GM18507 (cell line): ENCODE measurements around the gene AMZ1.

Source experiments
- DNase-seq: peaks from one replicate; pipeline ENCODE4 v3.0.0; 2011; ENCODE audit warnings: low read depth; ENCODE audit not compliant: insufficient read length; ENCODE audit errors: extremely low spot score
- FAIRE-seq: peaks from 2 replicates; lab custom pipeline; 2011; peaks lifted over from hg19 to GRCh38; lab: Jason Lieb, UNC

The AMZ1 gene

DNA sequence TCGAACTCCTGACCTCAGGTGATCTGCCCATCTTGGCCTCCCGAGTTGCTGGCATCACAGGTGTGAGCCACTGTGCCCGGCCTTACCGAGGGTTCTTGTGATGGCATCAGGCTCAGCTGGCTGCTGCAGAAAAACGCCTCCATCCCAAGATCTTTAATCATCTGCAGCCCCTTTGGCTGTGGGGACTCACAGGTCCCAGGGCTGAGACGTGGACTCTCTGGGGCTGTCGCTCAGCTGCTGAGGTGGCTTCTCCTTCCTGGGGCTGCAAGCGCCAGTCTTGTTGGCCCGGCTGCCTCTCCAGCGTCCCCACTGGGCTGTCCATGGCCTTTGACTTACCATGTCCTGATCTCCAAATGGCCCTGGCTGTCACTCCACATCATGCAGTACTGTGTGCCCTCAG, 20.0 kb downstream of the AMZ1 start:
- FAIRE-seq (no peak), DNase-seq (no peak)

DNA sequence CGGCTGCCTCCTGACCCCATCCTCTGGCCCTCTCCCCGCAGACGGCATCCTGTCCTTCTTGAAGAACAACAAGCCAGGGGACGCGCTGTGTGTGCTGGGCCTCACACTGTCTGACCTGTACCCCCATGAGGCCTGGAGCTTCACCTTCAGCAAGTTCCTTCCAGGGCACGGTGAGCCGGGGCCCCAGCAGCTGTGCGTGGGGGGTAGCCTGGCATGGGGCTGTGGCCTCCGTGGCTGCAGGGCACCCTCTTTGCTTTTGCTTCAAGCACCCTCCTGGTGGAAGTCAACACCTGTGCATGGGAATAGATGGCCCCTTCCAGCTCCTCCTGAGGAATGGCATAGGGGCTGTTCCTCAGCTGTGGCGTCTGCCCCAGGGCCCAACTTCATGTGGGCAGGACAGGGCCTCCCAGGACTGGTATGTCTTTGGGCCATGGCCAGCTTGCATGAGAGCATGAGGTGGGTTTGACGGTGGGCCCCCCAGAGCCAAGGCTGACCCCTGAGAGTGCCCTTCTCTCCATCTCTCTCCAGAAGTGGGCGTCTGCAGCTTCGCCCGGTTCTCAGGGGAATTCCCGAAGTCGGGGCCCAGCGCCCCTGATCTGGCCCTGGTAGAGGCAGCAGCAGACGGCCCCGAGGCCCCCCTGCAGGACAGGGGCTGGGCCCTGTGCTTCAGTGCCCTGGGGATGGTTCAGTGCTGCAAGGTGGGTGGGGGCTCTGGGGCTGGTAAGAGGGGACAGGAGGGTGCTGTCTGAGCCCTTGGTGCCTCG, 20.7 kb downstream of the AMZ1 start:
- DNase-seq (no peak), FAIRE-seq (no peak)

DNA sequence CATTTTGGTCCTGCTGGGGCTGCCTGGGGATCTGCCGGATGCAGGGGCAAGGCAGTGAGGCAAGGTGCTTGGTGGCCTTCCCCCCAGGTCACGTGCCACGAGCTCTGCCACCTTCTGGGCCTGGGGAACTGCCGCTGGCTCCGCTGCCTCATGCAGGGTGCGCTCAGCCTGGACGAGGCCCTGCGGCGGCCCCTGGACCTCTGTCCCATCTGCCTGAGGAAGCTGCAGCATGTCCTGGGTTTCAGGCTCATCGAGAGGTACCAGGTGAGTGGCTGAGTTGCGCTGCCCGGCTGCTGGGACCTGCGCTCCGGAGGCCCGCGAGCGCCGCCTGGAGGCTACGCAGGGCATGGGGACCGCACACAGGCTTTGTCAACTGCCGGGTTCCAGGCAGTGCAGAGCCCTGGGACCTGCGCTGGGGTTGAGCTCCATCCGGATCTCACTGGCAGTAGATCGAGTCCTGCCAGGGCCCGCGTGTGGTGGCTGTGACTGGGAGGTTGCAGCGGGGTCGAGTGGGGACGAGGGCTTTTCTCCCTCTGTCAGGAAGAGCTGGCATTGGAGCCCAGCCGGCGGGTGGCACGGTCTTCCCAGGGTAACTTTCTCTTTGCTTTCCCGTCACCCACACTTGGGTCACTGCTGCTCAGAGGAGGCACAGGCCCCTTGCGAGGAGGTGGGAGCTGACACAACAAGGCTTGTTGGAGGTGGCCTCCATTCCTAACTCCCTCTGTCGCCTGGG, 21.7 kb downstream of the AMZ1 start:
- peak; percentile 90 for FAIRE-seq

DNA sequence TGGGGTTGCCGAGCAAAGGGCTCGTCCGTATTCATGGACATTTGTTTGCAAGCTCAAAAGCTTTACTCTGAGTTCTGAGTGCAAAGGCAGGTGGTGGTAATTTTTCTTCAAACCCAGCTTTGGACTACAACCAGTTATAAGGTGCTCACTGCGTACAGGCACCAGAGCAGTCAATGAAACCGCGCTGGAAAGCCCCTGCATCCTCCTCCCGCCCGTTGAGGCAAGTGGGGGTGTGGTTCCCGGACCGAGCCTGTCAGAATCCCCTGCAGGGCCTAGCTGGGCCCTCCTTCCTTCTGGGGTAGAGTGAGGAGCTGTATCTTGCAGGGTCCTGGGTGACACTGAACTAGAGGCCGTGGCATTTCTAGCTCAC, 22.3 kb downstream of the AMZ1 start:
- DNase-seq, result no peak
- peak; percentile 91 for FAIRE-seq

More for the DNA sequence above, 21.7 kb downstream of the AMZ1 start:
- peak; percentile 85 for DNase-seq

DNA sequence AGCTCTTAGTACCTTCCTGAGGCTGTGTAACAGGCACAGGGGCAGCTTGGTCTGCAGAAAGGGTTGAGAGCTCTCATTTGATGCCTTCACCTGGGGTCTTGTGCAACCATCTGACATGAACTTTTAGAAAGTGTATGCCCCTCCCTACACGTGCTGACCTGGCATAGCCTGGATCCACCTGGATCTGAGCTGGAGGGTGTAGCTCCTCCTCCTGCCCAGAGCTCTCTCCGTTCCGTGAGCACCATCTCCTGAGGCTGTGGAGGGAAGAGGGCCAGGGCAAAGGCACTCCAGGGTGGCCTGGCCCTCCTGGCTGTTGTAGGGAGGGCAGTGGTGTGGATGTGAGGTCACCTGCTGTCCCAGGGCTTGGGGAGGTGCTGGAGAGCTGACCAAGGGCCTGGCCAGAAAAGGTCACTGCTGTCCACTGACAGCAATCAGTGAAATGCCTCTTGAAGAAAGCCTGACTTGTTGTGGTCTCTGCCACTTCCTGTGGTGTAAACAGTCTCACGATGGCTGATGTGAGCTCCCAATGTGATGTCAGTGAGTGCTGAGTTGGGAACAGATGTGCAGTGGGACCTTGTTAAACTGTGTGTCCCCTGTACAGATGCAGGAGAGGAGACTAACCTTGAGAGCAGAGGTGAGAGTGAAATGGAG, 23.0 kb downstream of the AMZ1 start:
- DNase-seq (no peak), FAIRE-seq (peak; percentile 94)

DNA sequence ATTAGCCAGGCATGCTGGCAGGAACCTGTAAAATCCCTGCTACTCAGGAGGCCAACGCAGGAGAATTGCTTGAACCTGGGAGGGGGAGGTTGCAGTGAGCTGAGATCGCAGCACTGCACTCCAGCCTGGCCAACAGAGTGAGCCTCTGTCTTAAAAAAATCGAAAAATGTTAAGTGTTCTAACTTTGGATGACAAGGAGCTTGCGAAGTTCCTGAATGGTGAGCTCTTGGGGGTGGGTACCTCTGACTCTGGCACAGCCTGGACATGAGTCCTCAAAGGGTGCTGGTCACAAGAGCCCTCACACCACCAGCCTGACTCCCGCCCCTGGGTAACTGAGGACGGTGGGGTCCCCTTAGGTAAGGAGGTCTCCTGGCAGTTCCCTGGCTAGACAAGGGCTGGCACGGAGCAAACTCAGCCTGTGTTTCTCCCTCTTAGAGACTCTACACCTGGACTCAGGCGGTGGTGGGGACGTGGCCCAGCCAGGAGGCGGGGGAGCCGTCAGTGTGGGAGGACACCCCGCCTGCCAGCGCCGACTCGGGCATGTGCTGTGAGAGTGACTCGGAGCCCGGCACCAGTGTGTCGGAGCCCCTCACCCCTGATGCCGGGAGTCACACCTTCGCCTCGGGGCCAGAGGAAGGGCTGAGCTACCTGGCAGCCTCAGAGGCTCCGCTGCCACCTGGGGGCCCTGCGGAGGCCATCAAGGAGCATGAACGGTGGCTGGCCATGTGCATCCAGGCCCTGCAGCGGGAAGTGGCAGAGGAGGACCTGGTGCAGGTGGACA, 24.1 kb downstream of the AMZ1 start:
- FAIRE-seq (no peak), DNase-seq (no peak)

DNA sequence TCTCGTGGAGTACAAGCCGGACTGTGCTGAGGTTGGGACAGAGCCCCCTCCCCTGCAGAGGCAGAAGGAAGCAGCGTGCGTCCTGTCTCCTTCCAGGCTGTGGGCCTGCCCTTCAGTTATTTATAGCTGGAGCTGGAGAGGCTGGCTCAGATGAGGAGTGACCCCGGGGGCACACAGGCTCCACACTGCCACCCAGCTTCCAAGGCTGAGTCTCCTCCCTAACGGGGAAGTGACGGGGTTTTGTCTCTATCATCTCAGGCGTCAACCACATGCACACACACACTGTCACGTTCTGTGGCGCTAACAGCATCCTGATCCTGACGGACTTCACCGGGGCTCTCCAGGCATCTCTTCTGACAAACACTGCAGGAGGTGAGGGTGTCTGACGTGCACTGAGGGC, 25.4 kb downstream of the AMZ1 start:
- no peak for FAIRE-seq
- DNase-seq, result no peak

DNA sequence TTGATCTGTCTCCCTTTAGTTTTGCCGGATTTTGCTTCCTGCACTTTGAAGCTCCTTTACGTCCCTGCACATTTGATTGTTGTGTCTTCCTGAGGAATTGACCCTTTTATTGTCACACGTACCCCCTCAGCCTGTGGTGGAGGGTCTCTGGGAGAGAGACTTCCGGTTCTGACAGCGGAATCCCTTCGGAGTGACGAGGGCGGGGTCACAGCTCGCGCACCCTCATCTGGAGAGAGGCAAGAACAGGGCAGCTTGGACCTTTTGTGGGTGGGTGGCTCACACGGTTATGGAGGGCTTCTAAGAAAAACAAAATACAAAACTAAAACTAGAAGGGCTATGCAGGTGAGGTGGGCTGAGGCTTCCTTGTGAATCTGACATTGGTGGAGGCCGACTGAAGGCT, 26.0 kb downstream of the AMZ1 start:
- no peak for FAIRE-seq
- no peak for DNase-seq

DNA sequence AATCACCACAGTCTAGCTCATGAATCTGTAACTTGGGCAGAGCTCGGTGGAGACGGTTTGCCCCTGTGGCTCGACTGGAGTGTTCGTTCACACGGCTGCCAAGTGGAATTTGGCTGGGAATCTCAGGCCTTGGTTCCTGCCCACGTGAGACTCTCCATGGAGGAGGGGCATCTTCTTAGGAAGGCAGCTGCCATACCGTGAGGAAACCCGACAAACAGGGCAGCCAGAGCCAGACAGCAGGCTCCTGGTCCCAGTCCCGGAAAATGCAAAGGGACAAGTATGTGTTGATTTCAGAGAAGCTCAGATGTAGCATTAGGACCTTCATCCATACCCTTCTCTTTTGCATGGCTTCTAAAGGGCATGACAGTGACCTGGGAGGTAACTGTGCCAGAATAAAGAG, 26.6 kb downstream of the AMZ1 start:
- DNase-seq, result no peak
- no peak for FAIRE-seq

DNA sequence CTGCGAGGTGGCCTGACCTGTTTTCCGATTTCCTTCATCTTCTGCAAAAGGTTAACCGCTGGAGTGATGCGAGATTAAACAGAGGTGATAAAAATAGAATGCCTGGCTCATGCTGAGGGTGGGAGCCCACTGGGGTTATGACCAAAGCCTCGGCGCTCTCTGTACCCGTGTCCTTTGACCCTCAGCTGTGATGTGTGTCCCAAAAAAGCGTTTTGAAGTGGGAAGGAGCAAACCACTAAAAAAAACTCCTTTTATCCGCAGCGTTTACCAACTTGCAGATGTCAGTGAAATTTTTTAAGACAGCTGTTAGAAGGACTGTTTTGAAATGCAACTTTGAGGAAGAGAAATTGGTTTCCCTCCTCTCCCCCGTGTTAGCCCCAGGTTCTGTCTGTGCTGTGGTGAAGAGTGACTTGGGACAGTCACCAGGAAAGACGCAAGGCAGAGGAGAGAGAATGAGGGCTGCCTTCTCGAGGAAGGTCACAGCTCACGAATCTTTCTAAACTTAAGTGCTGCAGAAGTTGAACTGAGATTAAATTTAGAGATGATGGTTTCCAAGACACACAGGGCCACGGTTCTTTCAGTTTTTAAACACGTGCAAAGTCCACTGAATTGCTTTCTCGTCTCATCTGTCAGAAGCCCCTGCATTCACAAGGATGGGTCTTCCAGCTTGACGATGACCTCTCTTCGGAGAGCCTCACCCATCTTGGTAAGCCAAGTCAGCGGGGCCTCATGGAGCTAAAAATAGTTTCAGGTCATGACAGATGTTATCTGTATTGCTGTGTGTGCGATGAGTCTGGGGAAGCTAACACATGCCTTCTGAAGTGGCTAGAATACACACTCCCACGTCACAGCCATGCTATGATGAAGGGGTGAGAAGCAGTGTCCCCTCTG, 27.6 kb downstream of the AMZ1 start:
- no peak for FAIRE-seq
- DNase-seq, result no peak

DNA sequence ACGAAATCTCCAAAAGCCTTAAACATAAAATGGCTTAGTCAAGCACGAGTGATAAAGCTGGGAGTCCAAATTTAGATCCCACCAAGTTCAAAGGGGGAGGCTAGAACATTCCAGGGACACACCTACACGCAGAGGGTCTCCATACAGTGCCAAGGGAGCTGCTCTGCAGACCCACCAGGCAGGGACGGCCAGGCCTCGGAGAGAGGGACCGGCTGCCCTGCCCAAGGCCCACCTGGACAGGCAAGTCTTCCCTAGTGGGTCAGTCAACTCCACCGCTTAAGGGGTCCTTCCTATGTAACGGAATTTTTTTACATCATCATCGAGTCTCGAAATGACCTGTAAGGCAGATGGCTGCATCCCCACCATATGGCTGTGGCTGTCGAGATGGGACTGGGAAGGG, 28.5 kb downstream of the AMZ1 start:
- DNase-seq (no peak), FAIRE-seq (no peak)

DNA sequence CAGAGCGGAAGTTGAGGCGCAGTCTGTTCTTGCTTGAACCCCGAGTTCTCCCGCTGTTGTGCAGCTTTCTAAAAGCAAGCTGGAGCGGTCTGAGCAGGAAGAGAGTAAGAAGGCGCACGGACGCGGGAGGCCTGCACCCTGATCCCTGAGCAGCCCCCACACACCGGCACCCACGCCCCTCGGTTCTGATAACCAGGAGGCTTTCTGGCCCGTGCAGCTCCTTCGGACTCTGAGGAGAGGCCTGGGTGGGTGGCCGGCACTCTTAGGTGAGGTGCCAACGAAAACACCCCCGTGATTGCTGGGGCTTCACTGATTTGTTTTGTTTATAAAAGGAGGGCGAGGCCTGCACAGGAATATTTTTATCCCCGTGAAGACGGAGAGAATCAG, 28.9 kb downstream of the AMZ1 start:
- FAIRE-seq, result no peak
- no peak for DNase-seq

DNA sequence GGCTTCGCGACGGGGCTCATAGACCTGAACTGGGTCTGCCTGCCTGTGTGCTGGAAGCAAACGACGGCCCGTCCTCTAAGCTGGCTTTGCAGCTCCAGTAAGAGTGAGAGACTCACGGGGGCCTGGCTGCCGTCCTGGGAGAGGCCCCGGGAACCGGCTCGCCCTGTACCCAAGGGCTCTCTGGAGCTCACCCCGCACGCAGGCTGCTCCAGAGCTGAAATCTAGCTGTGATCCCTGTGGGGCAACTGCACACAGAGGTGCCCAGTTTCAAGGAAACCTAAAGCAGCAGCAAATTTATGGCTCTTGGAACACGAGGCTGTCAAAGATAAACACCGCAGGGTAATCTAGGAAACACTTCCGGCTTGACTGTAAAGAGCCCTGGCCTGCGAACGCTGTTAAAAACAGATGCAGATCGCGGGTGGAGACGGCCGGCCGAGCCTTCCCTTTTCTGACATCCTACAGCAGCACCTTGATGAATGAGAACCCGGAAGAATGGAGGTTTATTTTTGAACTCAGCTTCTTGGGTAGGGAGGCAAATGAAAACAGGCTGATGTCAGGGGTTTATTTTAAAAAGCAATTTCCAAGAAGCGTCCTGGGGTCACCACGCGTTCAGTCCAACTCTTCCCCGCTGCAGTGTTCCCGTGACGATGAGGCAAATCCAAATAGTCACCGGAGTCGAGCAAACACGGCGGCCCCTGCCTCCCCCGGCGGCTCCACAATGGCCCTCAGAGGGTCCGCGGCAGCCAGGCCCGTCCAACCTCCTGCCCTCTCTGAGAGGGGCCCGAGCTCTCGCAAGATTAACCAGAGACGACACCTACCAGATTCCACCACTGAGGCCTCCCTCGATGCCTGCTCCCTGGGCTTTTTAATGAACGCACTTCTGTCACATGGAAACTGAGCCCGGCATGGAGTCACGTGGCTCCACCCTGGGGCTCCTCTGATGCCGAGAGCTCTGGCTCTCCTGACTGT, 29.6 kb downstream of the AMZ1 start:
- no peak for DNase-seq
- FAIRE-seq, result no peak

DNA sequence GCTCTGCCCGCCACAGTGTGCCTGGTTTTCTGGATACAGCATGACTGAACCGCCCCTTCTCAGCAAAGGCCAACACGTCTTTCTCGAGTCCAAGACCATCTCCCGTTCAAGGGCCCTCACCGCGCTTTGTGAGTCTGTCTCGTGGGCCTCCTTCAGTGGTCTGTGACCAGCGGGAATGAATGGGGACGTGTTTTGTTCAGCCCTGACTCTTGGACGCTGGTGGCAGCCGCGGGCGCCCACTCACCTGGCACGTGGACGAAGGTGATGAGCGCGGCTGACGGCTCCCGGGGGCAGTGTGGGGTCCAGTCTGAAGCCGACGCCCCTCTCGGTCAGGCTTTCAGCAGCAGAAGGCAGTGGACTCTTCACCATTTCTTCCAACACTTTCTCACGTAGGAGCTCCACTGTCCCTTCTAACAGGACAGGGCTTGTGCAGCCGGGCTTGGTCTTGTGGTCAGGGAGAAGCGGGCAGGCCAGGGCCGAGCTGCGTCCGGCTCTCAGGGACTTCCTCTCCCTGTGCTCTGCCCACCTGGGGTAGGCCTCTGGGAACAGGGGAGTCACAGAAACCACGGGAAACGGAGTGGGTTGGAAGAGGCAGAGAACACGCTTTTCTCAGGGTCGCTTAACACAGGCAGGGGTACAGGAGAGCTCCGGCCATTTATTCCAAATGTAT, 30.4 kb downstream of the AMZ1 start:
- DNase-seq (no peak), FAIRE-seq (no peak)

DNA sequence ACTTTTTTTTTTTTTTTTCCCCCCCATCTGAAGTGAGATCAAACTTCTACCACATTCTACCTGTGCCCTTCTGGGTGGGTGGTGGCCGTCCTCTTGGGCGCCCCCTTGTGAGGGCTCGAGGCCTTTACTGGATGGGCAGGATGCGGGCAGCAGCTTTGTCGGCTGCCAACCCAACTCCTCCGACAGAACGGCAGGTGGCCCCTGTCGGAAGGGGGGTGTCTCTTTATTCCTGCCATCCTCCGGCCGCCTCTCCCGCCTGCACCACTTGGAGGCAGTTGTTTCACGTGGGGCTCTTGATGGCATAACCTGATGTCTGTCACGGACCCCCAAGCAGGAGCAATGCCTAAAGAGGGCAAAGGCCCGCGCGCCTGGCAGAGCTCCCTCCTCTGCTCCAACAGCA, 31.0 kb downstream of the AMZ1 start:
- FAIRE-seq, result no peak
- no peak for DNase-seq

DNA sequence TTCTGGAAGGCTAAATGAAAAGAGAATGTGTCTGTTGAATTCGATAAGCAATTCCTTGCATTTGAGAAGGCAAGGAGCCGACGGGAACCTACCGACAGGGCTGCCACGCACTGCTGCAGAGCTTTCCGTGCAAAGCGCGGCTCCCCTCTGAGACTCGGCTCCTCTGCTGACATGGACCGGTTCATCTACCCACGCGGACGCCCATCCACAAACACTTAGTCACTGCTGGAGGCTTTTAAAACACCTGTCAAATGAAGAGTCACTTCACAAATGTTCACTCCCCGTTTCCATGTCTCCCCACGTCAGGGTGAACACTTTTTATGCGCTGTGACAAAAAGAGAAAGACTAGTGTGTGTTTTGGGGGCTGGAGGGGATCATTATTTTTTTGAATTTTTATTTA, 32.0 kb downstream of the AMZ1 start:
- DNase-seq (no peak), FAIRE-seq (no peak)

DNA sequence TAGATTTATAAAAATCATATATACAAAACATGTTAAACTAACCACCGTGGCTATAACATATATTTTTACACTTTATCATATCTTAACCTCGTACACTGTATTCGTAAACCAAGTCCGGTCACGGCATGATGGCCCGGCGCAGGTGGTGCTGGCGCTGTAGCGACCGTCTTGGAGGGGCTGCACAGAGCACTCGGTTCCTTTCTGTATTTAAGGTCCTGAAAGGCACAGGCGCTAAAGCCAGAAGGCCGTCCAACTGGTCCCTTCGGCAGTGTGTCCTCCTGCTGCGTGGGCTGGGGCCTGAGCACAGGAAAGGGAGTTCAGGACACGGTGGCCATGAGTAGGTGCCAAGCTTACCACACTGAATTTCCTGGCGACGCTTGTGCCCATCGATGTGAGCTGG, 33.8 kb downstream of the AMZ1 start:
- FAIRE-seq, result no peak
- no peak for DNase-seq

DNA sequence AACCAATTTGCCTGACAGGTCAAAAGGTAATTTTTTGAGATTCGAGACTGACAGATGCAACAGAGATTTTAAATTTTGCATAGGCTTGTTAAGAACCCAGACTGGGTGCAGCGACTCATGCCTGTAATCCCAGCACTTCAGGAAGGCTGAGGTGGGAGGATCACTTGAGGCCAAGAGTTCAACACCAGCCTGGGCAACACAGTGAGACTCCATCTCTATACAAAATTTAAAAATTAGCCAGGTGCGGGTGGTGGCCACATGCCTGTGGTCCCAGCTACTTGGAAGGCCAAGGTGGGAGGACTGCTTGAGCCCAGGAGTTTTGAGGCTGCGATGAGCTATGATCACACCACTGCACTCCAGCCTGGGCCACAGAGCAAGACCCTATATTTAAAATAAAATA, 34.6 kb downstream of the AMZ1 start:
- no peak for DNase-seq
- FAIRE-seq, result no peak
